Stimulated activated CD4-positive, alpha-beta T cell treated with anti-CD3 and anti-CD28 coated beads, Interleukin-2, amount 100 ng/mL, for 24 hours (primary cell): Measurements from ENCODE around the gene CAMSAP2.
A peak's percentile ranks its signal among the peaks of the same experiment; 100 is the strongest.

Experiments
- DNase-seq, 2 donors: peaks; one replicate each; pipeline ENCODE4 v3.0.0-alpha.2; 2020

Gene CAMSAP2

DNA sequence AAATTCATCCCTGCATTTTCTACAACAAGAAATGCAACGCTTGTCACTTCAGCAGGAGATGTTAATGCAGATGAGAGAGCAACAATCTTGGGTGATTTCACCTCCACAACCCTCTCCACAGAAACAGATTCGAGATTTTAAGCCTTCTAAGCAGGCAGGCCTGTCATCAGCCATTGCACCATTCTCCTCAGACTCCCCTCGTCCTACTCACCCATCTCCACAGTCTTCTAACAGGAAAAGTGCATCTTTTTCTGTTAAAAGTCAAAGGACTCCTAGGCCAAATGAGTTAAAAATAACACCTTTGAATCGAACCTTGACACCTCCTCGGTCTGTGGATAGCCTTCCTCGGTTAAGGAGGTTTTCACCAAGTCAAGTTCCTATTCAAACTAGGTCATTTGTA lies 110.7 kb downstream of the CAMSAP2 start:
- no peak for DNase-seq

DNA sequence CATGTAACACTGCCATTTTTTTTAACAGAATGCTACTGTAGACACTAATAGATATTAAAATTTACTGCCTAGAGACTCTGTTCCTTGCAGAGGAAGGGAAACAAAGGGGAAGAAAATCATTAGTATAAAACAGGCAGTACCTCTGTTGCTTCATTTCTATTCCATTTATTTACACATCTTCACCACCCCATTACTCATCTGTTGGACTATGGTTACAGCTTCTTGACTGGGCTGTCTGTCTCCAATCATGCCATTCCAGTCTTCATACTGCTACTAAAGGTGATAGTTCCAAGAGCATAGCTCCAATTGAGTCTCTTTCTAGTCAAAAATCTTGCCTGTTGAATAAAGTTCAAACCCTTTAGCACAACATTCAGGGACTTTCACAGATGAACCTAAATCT lies 111.9 kb downstream of the CAMSAP2 start:
- DNase-seq: no peak

DNA sequence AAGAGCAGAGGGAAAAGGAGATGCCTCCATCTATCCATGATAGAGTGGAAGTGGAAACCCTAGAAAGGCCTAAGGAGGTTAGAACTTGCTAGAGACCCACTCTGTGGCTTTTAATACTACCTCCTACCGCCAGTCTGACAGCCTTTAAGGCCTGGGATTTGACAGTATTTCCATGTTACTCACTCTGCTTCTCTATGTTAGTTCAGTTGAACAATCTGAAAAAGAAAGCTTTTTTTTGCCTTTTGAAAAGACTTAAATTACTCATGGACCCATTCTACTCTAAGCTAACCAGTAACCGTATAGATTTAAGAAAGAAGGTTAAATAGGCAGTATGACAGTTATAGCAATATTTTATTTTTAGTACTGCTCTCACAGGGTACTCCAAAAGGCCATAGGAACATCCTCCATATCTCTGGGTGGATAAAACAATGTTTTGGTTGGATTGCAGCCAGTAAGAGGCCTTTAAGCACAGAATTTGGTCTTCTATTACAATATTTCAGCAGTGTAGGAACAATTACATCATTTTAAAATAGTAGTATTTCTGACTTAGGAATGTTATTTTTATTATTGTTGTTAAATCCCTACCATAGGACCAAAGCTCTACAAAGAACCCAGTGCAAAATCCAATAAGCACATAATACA lies 118.1 kb downstream of the CAMSAP2 start:
- no peak for DNase-seq

DNA sequence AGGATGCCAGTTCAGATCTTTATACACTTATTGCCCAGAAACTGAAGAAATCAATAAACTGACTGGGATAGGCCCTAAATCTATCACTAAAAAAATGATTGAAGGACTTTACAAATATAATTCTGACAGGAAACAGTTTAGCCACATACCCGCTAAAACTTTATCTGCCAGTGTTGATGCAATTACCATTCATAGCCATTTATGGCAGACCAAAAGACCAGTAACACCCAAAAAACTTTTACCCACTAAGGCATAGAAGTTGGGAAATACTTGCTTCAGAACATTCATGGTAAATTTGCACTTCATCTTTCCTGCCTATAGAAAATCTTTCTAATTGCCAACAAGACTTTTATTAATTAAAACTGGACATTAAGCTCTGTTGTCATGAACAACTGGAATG lies 119.1 kb downstream of the CAMSAP2 start:
- no peak for DNase-seq

DNA sequence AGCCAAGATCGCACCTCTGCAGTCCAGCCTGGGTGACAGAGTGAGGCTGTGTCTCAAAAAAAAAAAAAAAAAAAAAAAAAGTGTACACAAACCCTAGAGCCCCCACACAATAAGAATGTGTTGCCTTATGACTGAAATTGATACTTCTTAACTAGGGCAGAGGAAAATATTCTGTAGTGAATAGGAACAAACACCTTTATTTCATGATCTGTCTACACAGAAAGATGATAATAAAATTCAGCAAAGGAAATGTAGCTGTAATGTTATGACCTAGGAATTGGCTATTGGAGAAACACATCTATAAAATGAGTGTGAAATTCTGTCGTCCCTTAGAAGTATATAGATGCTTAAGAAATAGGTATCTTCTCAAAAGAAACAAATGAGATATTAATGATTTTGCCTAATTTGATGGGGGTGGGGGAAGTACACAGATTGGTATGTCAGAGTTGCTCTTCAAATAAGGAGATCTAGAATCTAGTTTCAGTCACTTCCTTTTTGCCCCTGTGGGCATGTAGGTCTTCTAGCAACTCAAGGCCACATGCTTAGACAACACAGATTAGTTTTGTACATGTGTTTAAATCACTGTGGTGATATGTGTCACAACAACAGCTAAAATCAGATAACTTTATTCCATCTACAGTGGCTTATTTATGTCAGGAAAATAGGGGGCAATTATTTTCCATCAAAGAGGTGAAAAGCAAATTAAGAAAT lies 123.4 kb downstream of the CAMSAP2 start:
- DNase-seq: no peak

DNA sequence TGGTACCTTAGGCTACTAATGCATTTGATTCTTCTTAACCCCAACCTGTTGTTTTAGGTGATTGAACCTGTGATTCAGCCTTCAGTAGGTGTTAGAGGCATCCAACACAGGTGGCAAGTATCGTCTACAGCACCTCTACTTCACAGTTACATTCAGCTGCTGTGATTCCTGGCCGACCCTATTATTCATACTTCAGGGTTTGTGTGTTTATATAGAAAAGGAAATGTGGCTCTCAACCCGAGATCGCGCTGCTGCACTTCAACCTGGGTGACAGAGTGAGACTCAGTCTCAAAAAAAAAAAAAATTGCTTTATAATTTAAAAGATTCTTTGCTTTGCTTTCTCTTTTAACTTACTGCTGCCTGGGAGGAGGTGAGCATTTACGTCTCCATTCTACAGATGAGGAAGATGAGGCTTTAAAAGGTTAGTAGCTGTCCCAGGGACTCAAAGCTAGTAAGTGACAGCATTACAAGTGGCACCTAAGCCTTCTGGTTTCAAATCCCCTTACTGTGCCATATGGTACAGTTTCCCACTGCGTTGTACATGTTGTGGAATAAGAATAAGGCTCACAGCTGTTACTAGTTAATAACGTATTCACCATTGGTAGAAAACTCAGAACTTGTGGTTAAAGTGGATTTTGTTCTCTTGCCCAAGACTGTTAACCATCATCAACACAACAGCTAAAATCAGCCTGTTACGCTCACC lies 124.2 kb downstream of the CAMSAP2 start:
- DNase-seq: no peak

DNA sequence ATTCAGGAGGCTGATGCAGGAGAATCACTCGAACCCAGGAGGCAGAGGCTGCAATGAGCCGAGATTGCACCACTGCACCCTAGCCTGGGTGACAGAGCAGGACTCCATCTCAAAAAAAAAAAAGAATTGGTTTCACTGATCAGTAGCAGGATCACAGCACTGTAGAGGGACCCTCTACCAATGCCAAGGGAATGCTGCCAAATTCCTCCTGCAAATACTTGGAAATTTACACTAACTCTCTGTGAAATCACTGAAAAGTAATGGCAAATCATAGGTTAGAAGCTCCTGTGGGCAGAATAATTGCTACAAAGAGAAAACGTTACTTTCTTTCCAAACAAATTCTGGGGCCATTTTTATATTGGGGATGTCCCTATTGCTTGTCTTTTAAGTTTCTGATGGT lies 127.4 kb downstream of the CAMSAP2 start:
- no peak for DNase-seq

DNA sequence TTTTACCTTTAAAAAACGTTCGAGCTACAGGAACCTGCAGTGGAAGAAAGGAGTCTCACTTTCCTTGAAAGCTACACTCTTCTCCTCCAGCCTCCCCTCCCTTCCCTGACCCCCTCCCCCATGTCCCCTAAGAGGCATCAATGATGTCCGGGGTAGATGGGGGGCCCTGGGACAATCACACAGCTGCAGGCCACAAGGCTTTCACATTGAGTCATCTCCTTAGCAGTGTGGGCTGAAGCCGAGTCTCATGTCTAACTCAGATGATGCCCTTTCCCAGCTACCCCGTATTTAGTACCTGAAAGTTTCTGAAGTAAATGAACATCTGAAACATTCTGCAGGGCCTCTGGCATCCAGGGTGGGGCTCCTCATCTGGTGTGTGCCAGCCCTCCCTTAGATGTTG lies 127.8 kb downstream of the CAMSAP2 start:
- peak; percentile 64 to 65 for DNase-seq

DNA sequence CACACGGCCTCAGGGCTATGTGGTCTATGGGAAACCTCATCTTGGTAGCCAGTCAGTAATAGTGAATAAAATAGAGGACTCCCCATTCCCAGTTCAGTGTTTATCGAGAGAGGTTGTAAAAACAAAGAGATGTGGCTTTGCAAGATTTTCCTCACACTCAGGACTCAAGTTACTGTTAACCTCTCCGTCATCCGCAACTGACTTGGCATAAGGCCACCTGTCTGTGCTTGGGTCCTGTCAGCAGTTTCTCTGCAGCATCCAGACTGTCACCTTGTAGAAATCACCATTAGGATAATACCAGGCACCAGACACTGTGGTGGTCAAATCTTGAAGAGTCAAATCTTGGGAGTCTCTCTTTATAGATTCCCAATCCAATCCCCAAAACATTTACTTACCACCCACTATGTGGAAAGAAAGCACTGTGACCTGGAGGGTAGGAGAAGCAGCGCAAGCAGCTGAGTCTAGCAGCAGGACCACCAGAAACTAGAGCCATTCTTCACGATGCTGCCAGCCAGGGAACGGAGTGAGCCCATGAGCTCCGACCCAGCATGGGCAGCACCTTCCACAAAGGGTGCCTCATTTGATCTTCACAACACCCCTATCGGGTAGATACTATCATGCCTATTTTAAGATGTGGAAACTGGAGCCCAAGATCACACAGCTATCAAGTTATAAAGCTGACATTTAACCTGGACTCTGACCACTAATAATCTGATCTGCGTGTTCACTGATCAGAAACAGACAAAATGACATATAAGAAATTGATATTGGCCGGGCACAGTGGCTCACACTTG lies 128.5 kb downstream of the CAMSAP2 start:
- no peak for DNase-seq

DNA sequence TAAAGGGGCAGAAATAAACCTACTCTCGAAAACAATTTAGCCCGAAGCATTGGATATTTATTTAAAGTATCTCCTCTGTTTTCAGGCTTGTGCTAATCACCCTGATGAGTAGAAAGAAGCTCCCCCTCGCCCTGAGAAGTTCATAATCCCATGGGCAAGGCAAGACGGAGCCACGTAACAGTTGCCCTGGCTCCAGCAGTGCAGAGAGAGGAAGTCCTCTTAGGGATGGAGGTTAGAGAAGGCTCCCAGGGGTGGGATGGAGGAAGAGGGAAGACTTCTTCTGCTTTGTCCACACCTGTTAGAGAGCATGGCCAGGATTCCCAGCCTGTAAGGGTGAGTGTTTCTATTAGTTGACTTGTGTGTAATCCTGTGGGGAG lies 130.7 kb downstream of the CAMSAP2 start:
- no peak for DNase-seq

DNA sequence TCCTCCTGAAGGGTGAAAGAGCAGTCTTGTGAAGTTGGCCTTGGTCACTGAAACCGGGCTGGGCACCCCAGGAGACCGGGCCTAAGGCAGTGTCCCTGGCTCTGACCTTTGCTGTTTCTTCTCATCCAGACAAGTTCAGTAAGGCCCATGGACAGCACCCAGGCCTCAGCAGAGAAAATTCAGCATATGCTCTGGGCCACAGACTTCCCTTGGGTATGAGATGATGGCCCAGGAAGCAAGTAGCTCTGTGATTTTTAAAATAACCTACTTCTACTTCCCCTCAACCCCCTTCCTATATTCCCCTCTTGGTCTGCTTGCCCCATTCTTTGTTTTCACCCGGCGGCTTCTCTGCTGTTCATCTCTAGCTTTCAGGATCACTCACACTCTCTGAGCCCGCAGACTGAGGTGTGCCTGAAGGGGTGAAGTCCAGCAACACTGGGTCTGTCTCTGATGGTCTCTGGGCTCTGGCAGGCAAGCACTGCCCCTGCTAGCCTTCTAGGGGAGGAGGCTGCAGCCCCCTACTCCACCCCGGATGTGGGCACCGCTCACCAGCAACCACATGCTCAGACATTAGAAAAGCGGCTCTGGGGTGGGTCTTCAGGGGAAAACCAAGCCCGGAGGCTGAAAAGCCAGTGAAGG lies 131.2 kb downstream of the CAMSAP2 start:
- no peak for DNase-seq

DNA sequence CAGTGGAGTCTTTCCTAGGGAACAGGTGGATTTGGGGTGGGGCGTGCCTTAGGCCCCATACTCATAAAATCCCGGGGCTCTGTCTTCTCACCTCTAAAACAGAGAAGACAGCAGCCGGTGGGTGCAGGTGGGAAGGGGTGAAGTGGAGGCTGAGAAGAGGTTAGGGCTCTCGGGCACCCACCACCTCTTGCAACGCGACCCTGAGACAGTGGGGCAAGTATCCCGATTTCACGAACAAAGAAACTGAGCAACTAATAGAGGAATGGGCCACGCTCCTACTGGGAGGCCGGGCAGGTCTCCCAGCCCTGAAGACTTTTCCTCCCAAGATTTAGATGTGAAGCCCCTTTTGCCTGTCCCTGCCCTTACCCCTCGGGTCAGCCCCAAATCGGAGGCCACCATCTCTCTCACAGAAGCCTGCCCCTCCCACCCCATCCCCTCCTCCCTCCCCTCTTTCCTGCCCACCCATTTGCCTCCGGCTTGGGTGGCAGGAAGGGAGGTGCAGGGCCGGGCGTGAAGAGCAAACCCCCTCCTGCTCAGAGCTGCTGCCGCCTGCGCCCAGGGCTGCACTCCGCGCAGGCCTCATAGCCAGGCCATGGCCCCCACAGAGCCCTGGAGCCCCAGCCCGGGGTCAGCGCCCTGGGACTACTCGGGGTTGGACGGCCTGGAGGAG lies 133.9 kb downstream of the CAMSAP2 start, which contains the start of gene GPR25:
Gene GPR25 (plus strand): TSS at position 536 of the 670 bp plus-strand sequence. CDS start 57 bp downstream, at position 593.
- no peak for DNase-seq

DNA sequence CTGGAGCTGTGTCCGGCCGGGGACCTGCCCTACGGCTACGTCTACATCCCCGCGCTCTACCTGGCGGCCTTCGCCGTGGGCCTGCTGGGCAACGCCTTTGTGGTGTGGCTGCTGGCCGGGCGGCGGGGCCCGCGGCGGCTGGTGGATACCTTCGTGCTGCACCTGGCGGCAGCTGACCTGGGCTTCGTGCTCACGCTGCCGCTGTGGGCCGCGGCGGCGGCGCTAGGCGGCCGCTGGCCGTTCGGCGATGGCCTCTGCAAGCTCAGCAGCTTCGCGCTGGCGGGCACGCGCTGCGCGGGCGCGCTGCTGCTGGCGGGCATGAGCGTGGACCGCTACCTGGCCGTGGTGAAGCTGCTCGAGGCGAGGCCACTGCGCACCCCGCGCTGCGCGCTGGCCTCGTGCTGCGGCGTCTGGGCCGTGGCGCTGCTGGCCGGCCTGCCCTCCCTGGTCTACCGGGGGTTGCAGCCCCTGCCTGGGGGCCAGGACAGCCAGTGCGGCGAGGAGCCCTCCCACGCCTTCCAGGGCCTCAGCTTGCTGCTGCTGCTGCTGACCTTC lies 134.5 kb downstream of the CAMSAP2 start:
- no peak for DNase-seq

DNA sequence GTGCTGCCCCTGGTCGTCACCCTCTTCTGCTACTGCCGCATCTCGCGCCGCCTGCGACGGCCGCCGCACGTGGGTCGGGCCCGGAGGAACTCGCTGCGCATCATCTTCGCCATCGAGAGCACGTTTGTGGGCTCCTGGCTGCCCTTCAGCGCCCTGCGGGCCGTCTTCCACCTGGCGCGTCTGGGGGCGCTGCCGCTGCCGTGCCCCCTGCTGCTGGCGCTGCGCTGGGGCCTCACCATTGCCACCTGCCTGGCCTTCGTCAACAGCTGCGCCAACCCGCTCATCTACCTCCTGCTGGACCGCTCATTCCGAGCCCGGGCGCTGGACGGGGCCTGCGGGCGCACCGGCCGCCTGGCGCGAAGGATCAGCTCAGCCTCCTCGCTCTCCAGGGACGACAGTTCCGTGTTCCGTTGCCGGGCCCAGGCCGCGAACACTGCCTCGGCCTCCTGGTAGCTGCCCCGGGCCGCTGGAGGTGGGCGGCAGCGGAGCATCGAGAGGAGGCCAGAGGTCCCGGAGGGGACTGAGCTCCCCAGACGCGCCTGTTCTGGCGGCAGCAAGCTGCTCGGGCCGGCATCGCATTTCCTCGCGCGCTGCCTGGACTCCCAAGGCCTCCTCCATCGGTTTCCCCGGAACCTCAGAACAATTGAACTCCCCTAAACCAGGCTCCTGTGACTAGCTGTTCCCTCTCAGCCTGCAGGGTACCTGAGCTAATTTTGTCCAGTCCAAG lies 135.1 kb downstream of the CAMSAP2 start:
- no peak for DNase-seq

DNA sequence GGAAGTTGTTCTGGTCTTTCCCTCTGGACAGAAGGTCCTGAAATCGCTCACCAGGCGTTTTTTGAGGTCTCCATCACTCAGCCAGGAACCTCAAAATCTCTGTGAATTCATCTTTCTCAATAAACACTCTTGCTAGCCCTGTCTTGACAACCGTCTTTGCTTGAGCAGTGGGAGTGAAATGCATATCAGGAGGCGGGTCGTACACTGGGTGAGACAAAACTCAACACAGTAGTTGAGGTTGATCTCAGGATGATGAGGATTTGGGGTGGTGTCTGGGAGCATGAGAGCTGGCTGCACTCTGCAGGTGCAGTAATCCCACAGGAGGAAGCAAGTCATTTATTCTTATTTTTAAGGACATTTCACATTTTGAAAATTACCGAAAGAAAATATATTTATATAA lies 136.0 kb downstream of the CAMSAP2 start:
- DNase-seq: no peak

DNA sequence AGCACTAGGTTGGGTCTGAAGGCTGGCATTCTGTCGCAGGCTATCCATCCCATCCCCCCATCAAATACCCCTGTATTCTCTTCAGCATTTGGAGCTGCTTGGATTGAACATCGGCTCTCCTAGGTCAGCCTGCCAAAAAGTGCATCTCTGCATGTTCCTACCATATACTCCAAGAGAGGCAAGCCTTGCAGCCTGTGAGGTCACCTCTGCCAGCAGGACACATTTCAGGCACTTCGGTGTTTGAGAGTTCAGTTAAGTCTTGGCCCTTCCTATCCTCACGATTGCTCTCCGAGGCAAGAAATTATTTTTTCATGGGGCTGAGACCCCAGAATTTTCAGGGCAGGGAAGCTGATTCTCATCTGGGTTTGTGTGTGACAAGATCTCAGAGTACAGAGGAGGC lies 136.7 kb downstream of the CAMSAP2 start:
- no peak for DNase-seq

DNA sequence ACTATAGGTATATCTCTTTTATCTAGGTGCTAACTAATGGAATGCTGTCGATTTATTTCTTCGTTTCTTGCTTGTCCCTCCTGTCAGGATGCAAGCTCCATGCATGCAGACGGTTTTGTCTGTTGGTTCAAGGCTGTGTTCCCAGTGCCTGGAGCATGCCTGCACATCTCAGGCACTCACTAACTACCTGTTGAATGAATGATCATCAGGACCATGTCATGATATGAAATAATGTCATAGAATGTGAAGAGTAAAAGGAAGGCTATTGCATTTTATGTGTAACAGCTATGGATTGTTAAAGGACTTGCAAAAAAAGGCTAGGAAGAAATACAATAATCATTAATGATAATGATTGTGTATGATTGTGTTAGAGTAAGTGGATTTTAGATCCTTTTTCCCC lies 138.3 kb downstream of the CAMSAP2 start:
- no peak for DNase-seq

DNA sequence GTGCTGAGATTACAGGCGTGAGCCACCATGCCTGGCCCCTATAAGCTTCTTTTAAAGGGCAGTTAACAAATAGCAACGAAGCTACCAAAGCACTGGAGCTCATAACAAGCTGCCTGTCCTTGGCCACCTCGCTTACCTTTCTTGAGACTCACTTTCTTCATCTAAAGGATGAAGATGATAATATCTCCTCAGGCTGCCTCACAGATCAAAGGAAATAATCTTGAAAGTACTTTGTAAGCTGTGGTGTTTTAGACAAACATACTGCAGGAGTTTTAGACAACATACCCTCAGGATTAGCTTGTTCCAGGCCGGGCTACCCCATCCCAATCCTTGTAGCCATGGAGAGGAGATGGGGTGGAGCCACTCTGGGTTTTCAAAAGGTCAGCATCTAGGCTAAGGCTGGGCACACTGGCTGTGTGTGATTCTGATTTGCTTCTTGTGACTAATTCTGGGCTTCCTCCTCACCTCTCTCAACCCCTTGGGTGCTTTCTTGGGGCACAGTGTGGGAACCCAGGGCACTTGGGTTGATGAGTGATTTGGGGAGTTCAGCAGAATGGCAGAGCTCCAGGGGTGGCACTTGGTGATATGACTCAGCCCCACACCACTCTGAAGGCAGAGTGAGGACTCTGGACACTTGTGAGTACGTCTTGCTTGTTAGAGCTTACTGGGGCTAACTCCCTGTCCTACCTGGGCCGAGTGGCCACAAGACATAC lies 139.3 kb downstream of the CAMSAP2 start:
- peak; percentile 56 to 58 for DNase-seq

DNA sequence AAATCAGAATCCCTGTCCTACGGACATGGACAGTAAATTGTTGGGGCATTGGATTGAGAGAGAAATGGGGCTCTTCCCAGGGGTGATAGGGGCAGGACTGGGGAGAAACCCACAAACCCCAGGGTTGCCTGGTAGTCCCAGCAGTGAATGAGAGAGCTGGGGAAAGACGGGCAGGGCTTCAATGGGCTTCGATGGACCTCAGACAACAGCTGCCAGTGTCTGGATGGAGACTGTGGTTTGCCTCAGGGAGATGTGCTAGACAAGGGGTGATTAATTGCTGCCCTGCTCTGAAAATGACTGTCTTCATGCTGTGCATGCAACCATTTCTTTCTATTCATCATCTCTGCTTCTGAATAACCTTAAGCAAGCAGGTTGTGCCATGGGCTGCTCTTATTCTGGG lies 141.5 kb downstream of the CAMSAP2 start:
- peak in 1 of 2 donors; percentile 35 for DNase-seq

DNA sequence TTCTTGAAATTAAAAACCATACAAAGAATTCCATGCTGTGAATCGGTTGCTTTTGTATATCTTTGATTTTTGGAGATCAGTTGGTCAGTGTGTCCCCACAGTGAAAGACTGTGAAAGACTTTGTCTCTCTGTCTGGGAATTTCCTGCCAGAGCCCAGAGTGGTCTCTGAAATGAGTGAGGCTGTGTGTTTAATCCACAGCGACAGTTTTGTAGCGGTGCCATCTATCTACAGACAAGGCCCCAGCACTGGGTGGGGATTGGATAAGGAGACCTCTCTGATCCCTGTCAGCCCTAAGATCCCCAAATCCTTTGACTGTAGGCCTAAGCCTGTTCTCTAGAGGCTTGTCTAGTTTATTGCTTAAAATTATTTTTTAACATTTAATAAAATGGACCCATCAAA lies 144.4 kb downstream of the CAMSAP2 start:
- peak in 1 of 2 donors; percentile 6 for DNase-seq
